HG03521 (cell line): ENCODE data around the gene PEX11B.

Source experiments
- ATAC-seq: cut with Tn5 transposase; IDR thresholded peaks from one replicate; pipeline ENCODE4 v1.9.1; 2021; ENCODE audit warnings: mild to moderate bottlenecking, moderate library complexity; ENCODE audit not compliant: unreplicated experiment

Gene PEX11B, protein sequence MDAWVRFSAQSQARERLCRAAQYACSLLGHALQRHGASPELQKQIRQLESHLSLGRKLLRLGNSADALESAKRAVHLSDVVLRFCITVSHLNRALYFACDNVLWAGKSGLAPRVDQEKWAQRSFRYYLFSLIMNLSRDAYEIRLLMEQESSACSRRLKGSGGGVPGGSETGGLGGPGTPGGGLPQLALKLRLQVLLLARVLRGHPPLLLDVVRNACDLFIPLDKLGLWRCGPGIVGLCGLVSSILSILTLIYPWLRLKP

DNA sequence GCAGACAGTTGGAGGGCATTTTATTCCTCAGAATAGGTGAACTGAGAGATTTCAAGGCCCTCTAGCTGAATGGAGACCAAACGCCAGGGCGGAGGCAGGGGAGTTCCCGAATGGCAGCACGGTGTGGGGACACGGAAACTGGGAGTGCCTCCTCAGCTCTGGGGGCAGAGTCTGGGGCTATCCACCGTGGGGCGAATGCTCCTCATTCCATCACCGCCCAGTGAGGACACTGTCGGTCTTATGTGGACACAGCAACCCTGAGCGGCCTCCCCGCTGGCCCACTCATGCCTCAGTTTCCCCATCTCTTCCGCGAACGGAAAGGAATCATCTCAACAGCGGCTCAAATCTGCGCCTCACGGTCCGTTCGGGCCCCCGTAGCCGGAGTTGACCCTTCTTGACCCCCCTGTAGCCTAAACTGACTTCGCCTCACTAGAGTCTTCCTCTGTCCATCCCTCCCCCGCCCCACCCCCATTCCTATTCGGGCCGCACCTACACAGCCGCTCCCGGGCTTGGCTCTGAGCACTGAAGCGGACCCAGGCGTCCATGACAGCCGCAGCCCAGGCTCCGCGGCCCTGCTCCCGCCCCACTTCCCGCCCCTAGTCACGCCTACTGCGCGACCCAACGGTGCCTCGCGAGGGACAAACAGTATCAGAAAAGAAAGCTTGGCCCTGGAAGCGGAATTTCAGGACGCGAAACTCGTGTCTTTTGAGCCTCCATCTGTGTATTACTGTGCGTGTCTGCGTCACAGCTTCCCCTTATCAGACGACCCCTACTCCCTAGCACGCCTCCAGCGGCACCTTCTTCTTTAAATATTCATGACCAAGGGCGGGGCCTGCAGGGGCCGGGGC lies at the start of gene PEX11B:
Gene PEX11B, minus strand, starts transcription at position 574 of the 848 bp plus-strand sequence. Its CDS starts 29 bp downstream, at position 545.
- peak; percentile 84 for ATAC-seq

DNA sequence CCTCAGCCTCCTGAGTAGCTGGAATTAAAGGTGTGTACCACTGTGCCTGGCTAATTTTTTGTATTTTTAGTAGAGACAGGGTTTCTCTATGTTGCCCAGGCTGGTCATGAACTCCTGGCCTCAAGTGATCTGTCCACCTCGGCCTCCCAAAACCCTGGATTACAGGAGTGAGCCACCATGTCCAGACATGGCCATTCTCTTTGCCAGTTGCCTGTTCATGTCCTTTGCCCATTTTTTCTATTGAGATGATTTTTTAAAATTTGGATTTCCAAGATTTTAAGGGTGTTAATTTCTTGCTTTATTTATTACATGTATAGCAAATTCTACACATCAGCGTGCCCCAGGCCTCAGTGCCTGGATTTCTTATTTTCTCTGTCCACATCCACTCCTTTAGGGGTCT lies 48.8 kb upstream of the PEX11B start:
- ATAC-seq: no peak

DNA sequence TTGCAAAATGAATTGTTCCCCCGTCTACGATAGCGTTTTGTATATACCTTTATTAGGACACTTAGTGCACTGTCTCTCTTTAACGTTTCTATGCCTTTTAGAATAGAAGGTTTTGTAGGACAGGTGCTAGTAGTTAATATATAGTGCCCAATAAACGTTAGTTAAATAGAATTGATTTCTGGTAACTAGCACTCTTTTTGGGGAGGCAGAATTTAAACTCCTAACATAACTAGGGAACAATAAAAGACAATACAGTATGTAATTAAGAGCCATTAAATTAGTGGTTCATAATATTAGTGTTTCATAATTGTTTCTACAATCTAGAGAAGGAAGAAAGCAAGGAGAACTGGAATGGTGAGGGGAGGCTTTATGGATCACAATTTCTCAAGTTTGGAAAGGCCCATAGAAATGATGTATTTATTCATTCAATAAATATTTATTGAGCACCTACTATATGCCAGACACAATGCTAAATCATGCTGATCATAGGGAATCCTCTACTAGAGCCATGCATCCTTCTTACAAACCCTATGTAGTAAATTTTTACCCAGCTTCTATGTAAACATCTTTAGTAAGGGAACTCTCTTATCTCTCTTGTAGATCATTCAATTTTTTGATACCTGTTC lies 46.7 kb upstream of the PEX11B start:
- no peak for ATAC-seq

DNA sequence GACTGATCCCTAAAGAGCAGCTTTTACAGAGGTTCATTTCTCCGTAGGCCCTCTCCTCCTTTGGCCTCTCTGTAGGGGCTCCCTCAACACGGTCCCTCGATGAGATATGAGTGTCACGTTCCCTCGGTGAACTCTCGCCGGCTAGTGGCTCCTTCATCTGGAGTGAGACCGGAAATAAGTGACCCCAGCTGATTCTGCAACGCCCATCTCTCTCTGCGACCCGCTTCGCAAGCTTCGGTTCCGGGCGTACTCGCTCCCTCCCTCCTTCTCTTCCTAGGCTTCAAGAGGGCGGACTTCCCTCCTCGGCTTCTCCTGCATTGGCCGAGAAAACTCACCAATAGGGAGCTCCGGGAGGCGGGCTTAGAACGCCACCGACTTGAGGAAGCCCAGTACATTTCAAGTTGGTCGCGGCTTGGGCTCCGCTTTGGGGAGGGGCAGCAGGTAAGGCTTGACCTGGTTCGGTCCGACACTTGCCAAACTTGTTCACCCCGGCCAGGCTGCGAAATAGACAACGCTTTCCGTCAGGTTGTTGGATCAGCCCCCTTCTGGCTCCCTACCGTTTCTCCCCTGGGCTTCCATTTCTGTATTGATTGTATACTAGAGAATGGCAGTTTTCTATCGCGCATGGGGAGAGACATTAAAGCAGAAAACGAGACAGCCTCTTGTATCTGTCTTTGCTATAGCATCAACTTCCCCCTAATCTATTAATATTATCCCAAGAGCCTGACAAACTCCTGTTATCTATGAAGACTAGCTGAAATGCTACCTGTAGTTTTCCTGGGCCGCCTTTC lies 46.0 kb upstream of the PEX11B start, which contains the start of the genes ANKRD34A and POLR3GL:
Gene ANKRD34A, minus strand, starts transcription at position 248 of the 791 bp plus-strand sequence. CDS start 2,816 bp downstream, outside the sequence.
Gene POLR3GL, plus strand, starts transcription at position 363 of the 791 bp plus-strand sequence. CDS start 10,176 bp downstream, outside the sequence.
- ATAC-seq: peak; percentile 90

DNA sequence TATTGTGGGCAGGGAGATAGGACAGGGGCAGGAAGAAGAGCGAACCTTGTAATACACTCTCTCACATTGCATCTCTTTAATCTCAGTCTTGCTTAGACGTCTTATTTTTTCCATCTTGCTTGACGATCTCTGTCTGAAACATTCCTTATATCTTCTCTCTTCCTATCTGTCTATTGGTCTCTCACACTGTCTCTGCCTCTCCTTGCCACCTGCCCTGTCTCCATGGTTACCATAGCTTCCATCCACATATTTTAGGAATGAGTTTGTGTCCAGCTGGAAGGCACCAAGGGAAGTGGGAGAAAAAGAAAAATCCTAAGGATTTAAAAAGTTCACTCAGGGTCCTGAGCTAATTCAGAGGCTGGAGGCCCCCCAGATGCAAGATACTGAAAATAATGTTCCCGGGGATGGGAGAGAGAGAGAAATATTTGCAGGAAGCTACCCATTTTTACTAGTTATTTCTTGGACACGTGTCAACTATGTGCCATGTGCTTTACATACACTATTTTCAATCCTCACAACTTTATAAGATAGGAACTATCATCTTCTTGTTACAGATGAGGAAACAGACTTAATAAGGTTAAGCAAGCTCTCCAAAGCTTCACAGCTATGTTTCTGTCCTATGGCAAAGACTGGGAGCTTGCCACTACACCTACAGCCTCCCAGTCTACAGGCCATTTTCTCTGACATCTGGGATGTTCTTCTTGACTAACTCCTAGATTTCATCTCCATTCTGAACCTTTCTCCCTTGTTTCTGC lies 44.9 kb upstream of the PEX11B start:
- ATAC-seq: no peak

DNA sequence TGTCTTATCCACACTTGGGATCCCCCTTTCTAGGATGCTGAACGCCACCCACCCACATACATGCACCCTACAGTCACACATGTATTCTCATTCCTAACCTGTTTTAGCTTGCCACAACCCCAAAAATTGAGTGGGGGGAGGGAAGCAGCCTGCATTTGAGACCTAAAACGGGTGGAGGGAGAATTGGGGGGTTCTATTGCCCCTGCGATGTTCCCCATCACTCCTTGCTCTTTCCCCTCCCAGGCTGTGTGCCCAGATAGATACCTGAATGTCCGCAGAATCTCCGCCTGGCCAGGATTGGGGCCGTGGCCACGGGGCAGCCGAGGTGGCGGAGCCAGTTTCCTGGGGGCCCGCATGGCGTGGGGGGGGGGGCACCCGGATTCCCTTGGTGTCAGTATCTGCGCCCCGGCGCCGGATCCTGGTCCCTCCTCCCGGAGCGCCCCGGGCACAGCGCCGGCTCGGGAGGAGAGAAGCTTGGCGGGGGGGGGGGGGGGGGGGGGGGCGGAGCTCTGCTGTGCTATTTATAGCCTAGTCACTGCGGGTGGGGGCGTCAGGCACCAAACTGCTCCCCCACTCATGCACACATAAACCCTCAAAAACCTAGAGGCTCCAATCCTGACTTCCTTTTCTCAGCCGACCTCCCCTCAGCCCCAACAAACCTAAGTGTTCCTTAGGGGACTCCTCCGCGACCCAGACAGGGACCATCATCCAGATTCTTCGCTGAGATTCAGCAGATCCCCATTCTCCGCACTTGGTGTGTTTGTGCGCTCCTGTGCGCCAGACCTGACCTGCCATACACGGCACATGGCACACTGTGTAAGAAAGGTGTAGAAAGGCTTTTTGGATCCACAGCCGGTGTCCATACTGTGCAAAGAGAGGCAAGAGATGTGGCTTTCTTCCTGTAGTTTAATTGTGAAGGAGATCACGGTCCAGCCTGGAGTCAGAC lies 43.9 kb upstream of the PEX11B start:
- ATAC-seq: no peak

DNA sequence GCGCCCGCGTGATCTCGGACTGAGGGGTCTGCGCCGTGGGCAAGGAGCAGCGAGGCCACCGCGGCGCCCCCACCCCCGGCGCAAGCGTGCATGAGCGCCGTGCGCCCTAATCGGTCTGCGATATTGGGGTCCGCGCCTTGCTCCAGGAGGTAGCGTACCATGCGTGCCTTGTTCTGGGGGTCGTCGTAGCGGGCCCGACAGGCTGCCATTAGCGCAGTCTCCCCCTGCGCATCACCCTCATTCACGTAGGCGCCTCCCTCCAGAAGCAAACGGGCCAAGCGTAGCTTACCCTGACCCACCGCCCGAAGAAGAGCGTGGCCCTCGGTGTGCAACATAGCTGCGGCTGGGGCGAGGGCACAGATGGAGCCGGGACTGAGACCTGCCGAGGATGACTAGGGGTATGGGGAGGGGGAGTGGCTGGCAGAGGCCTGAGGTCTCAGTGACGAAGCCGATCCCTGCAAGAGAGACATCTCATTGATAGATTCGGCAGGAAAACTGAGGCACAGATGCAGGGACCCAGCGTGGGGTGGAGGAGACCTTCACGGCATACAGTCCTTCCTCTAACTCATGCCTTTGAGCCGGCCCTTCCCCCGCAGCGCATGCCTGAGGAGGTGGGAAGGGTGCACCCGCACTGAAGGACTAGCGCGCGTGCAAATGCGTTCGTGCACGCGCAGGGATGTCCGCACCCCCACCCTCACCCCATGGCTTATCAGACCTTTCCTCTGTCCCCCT lies 43.1 kb upstream of the PEX11B start:
- ATAC-seq: no peak

DNA sequence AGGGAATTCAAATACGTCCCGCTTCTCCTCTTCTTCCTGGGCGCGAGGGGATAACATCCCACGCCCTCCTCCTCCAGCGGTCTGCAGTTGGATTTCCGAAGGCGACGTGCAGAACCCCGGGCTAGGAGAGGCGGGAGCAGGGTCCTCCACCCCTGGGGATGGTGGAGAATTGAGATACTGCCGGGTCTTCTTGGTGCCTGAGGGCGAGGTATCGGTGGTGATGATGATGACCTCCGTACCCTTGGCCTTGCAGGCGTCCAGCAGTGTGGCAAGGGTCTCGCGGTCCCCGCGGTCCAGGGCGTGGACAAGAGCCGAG lies 42.5 kb upstream of the PEX11B start:
- no peak for ATAC-seq

DNA sequence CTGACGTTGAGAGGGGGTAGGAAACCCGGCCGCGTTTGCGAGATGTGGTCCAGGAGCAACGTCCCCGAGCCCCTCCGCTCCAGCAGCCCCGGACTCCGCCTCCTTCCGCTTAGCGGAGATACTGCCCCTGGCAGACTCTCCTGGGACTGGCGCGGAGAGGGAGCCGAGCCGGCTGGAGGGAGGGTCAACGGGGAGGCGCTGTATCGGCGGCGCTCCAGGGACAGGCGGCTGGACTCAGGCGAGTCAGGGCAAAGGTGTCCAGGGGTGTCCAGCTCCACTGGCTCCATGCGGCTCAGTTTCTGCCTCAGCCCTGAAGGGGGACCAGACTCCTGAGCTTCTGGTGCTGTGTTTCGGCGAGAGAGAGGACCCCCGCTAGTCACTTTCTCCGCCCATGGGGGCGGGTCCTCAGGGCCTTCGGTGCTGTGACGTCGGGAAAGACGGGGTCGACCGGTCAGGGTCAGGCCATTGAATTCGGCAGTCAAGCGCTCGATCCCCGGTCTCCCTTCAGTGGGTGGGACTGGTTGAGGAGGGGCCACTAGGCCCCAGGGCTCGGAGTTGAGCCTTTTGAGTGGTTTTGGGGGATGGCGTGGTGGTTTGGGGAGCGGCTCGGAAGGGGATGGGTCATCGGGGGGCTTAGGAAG lies 42.1 kb upstream of the PEX11B start:
- no peak for ATAC-seq

DNA sequence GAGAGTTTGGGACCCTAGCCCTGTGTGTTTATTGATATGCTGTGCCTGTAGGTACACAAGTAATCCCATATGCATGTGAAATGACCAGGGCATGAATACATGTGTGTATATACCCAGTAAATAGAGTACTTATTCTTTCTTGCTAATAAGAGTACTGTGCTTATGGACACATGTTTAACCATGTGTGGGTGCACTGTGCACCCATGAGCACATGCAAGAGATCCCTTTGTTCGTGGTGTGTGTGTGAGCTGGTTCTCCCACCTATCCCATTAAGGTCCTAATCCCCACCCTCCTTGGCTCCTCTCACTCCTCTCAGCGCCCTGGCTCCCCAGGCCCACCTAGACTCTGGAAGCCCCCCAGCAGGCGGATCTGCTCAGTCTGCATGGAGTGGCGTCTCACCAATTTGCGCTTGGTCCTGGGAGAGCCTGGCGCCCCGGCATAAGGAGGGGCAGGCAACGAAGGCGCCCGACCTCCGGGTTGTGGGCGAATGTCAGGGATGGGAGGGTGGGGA lies 41.5 kb upstream of the PEX11B start:
- ATAC-seq: no peak

DNA sequence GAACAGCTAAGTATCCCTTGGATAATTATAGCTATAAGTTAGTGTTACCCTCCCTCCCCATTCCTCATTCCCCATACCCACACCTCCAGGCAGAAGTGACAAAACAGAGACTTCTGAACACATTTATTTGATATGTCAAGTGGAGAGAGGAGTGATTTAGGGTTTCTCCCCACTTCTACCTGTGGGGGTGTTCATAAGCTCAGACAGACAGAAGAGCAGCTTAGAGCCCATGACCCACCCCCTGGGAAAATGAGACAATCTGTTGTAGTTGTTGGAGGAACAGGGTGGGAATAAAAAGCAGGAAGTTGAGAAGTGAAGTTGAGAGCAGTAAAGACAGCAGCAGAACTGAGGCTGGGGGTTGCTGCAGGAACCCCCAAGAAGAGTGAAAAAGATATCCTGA lies 40.8 kb upstream of the PEX11B start:
- ATAC-seq: no peak

DNA sequence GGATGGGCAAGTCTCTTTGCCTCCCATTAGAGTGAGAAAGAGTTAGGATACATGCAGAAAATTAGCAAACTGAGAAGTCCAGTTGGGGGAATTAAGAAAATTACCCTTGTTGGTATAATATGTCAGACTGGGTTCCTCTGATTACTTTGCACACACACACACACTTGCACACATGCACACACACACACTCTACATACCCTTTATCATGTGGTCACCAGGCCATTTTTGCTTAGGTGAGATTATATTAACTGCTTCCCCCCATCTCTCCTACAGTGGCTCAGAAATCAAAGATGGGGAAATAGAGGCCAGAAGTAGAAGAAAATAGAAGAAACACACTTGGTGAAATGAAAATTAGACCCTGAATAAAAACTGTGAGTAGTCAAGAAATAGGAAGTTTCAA lies 40.2 kb upstream of the PEX11B start:
- ATAC-seq: no peak

DNA sequence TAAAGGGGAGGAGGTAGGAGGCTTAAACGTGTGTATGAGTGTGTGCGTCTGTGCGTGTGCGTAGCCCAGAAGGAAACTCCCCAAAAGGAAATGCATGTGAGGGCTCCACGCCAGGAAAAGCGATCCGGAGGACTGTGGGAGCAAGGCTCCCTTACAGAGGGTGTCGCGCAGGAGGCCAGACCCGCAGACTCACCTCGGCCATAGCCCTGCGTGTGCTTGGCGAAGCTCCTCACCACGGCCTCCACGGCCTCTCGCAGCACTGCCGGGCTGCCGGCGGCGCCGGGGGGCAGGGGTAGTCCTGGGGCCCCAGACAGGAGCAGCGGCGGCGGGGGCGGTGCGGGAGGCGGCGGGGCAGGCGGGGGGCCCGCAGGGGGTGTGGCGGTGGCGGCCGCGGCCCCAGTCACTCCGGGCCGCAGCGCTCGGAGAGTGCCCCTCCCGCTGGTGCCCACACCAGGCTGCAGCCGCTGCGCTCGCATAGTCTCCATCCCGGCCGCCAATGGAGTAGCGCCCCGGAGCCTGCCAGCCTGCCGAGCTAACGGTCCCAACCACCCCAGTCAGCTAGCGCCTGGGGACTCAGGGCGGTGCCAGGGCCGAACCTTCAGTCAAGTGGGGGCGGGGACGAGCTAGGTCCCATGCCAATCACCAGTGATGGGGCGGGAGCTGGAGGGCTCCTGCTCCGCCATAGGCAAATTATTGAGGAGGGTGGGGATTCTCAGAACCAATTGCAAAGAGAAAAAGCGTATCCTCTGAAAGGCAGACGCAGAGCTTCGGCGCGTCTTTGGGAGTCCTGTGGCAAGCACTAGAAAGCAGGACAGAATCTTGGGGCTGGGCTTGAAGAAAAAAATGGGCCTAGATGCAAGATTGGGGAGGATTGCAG lies 39.2 kb upstream of the PEX11B start, which contains the start of gene LIX1L:
Gene LIX1L, minus strand, starts transcription at position 575 of the 877 bp plus-strand sequence. Its CDS starts 90 bp downstream, at position 485.
- ATAC-seq: peak; percentile 86

DNA sequence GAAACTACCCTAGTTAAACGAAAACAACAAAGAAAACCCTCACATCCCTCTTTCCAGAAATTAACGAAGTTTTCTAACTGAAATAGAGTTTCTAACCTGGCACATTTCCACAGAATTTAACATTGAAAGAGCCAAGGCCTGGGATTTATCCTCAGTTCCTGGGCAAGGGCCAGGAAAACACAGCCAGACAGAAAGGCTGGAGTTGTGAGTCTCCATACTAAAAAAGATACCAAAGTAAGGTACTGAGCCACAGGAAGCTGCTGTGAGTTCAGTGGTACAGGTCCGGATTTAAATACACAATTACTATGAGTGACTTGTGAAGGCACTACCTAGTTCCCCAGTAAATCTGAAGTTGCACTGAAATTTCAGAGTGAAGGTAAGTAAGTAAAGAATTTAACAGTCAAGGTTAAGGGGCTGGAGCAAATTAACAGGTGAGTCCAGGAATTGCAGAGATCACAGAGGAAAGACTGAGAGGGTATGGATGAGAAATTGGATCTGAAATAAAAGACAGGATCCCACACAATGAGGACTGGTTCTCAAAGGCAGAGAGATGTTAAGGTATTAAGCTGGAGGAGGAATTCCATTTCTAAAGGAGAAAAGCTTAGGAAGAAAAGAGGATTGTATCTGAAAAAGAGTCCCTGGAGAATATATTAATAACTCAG lies 38.4 kb upstream of the PEX11B start:
- ATAC-seq: no peak

DNA sequence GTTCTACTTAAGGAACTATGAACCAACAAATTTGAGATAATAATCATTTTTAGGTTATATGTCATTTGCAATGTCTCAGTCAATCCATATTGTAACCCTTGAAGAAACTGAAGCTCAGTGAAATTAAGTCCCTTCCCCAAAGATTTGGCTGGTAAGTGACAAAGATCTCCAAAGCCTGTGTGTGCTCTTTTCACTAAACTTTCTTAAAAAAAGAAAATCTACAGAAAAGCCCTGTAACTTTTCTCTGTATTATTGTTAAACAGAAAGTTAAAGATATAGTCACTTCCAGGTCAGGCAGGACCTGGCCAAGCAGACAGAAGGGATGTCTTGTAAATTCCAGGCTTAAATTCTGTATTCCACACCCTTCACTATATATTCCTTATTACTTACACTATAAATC lies 37.8 kb upstream of the PEX11B start:
- no peak for ATAC-seq

DNA sequence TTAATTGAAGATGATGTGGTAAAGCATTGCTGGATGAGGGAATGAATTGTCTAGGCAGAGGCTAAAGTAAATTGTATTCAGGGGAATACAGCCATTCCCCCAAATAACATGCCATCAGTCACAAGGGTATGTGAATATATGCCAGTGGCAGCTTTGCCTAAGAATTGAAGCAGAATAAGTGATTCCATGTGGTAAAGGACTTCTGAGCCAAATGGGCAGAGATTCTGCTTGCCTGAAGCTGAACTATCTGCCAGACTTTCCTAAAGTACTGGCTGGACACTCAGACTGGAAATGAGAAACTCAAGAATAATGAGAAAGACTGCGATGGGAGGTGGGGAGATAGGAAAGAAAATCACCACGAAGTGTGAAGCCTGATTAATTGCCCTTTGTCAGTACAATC lies 36.9 kb upstream of the PEX11B start:
- ATAC-seq: no peak
